H1 (cell line): Measurements from ENCODE around the gene ONECUT3. TPM values are rescaled to one million over a fixed set of nuclear protein-coding genes. Genes with fewer than 3 reads are reported as not detected.

Experiments
- EZH2 ChIP-seq: fragments of 200-600 bp; sonication (generic); IDR thresholded peaks from 2 replicates; pipeline ENCODE4 v1.7.1; 2012; ENCODE audit warnings: low read depth, mild to moderate bottlenecking, moderate library complexity, low read length, inconsistent platforms; ENCODE audit not compliant: severe bottlenecking
- HDAC2 ChIP-seq, 2 experiments: fragments of 300-600 bp in 1 of 2; sonication (generic) in 1 of 2; IDR thresholded peaks; 2 replicates each; pipeline ENCODE4 v1.6.1; 2011 to 2012; ENCODE audit warnings: low read depth in 2 of 2, low read length in 2 of 2, mild to moderate bottlenecking in 2 of 2, moderate library complexity in 2 of 2, borderline replicate concordance in 1 of 2, inconsistent platforms in 1 of 2
- JUND ChIP-seq: IDR thresholded peaks from 2 replicates; pipeline ENCODE4 v1.6.1; 2011; ENCODE audit warnings: mild to moderate bottlenecking, improper control_type of control experiment, low read length
- NANOG ChIP-seq: IDR thresholded peaks from 2 replicates; pipeline ENCODE4 v1.6.1; 2011; ENCODE audit warnings: low read length, low read depth, mild to moderate bottlenecking, inconsistent platforms; ENCODE audit not compliant: insufficient read depth, poor library complexity, severe bottlenecking
- polyA plus RNA-seq, 7 experiments: library from polyadenylated mRNA; depleted of rRNA in 3 of 7; stranded (reverse) in 5 of 7; unstranded in 2 of 7; fragments of >200 nt in 5 of 7; fragments of 200-250 nt in 2 of 7; gene quantifications; 1 replicate in 5 of 7; 2 replicates in 1 of 7; 4 replicates in 1 of 7; pipeline versions ENCODE4 v1.2.1 to v1.2.3, GENCODE V29; 2011 to 2013; ENCODE audit warnings: missing spikeins in 2 of 7, mixed read lengths in 2 of 7
- total RNA-seq: library from RNA; stranded (reverse); fragmentation: NEBNext Ultra II Directional; extraction: Animal tissue kit (Norgen Biotek cat#: 25700); gene quantifications from 2 replicates; pipeline ENCODE4 v1.2.1, GENCODE V29; 2021

The ONECUT3 gene
- total and polyA plus RNA-seq, 2 of the 8 experiments (the other 6 are each of a cell fraction or from before 2014, with no cell fraction given) = not detected

- no peak for TF ChIP-seq NANOG
- TF ChIP-seq JUND = peak; percentile 40; the same call in 1 of the 2 replicates
- TF ChIP-seq HDAC2 (IDR thresholded peaks at IDR 0.05; ENCODE audit: borderline replicate concordance in 1 of 2, low read depth in 2 of 2, low read length in 2 of 2) = no peak
- TF ChIP-seq EZH2 = peak; percentile 6
- TF ChIP-seq, all 59 proteins: peak for 6
Observed at GRCh38 chr19:1794424-1795172, 41.3 kb downstream of the ONECUT3 start (continued).
